Spleen (tissue), 11 donors: ENCODE results near the gene BCL2. TPM values are rescaled to one million over a fixed set of nuclear protein-coding genes. Genes with fewer than 3 reads are reported as not detected.

Source experiments
- DNase-seq: peaks from one replicate; pipeline ENCODE4 v3.0.0-alpha.2; 2020
- H3K27ac ChIP-seq, 8 donors: fragments of 200-600 bp; sonication (generic) in 7 of 8; 1 replicate in 4 of 8; 2 replicates in 4 of 8; pipeline versions ENCODE4 v1.5.0 to v1.8.0; 2016 to 2021; ENCODE audit warnings: inconsistent platforms in 4 of 8, mild to moderate bottlenecking in 4 of 8, moderate library complexity in 1 of 8
- H3K27me3 ChIP-seq, 7 donors: fragments of 200-600 bp; sonication (generic) in 6 of 7; replicated peaks in 1 of 7; 1 replicate in 4 of 7; 2 replicates in 3 of 7; pipeline versions ENCODE4 v1.5.0 to v1.8.0; 2016 to 2021; ENCODE audit warnings: inconsistent platforms in 3 of 7, mild to moderate bottlenecking in 1 of 7
- H3K36me3 ChIP-seq, 6 donors: fragments of 200-600 bp; sonication (generic) in 5 of 6; 1 replicate in 4 of 6; 2 replicates in 2 of 6; pipeline versions ENCODE4 v1.5.0 to v1.8.0; 2016 to 2021; ENCODE audit warnings: inconsistent platforms in 2 of 6
- H3K4me1 ChIP-seq, 6 donors: fragments of 200-600 bp; sonication (generic) in 5 of 6; 1 replicate in 3 of 6; 2 replicates in 3 of 6; pipeline versions ENCODE4 v1.5.0 to v1.8.0; 2016 to 2021; ENCODE audit warnings: inconsistent platforms in 3 of 6
- H3K4me3 ChIP-seq, 8 donors: fragments of 200-600 bp; sonication (generic) in 7 of 8; 1 replicate in 4 of 8; 2 replicates in 4 of 8; pipeline versions ENCODE4 v1.5.0 to v1.8.0; 2016 to 2021; ENCODE audit warnings: inconsistent platforms in 4 of 8, mild to moderate bottlenecking in 4 of 8, moderate library complexity in 2 of 8
- H3K9me3 ChIP-seq, 8 donors: fragments of 200-600 bp; sonication (generic) in 7 of 8; 1 replicate in 4 of 8; 2 replicates in 4 of 8; pipeline versions ENCODE4 v1.5.0 to v1.8.0; 2016 to 2021; ENCODE audit warnings: inconsistent platforms in 4 of 8
- POLR2A ChIP-seq, 3 donors: fragments of 450-650 bp; IDR thresholded peaks; one replicate each; pipeline ENCODE4 v1.5.1; 2017; ENCODE audit warnings: antibody characterized with exemption in 3 of 3, mild to moderate bottlenecking in 1 of 3
- POLR2AphosphoS5 ChIP-seq, 3 donors: sonication (generic); formaldehyde crosslinking; IDR thresholded peaks; one replicate each; pipeline ENCODE4 v1.5.1; 2017; ENCODE audit warnings: antibody characterized with exemption in 3 of 3
- WGBS, 5 donors: extraction: QIAGEN DNeasy Blood & Tissue Kit in 3 of 5; methylation state at CpG; one replicate each; pipeline versions ENCODE4 v1.1.5 to v1.1.7; 2013 to 2018; 5-methylcytosine and 5-hydroxymethylcytosine counted together
- intact Hi-C: fragments of 100-400 bp; cut with DNase I; formaldehyde crosslinking; loops from one replicate; pipeline ENCODE4 v1.15.0; 2023; ENCODE audit warnings: low total_unique reads
- polyA plus RNA-seq, 3 donors: library from polyadenylated mRNA; stranded (reverse); fragments of 200-250 nt; gene quantifications; one replicate each; pipeline ENCODE4 v1.2.1, GENCODE V29; 2013
- total RNA-seq, 7 donors: library from RNA; depleted of rRNA in 3 of 7; stranded (reverse); fragments of >200 nt in 3 of 7; fragmentation: NEBNext Ultra II Directional in 4 of 7; extraction: Animal tissue kit (Norgen Biotek cat#: 25700) in 4 of 7; gene quantifications; one replicate each; pipeline versions ENCODE4 v1.1.0 to v1.2.1, GENCODE V29; 2016 to 2021
- TF ChIP-seq, protein P1 (sequence below), 11 experiments: fragments of 200-600 bp in 7 of 11; fragments of 450-650 bp in 4 of 11; sonication (generic) in 4 of 11; IDR thresholded peaks in 8 of 11; conservative IDR thresholded peaks in 3 of 11; 1 replicate in 7 of 11; 2 replicates in 4 of 11; pipeline versions ENCODE4 v1.4.0 to v1.8.0; 2016 to 2021; ENCODE audit warnings: antibody characterized with exemption in 11 of 11, inconsistent platforms in 4 of 11, mild to moderate bottlenecking in 1 of 11
- donor health status: healthy with polysubstance abuse.
- donor health status: DM: no; HTN: no; CAD: no; lungs with moderate emphysema.
- donor health status: DM: no; HTN: no; CAD: no.
- donor health status: Bipolar disorder and iron deficiency.
- donor health status: healthy.
- donor health status: DM: no; HTN: no; CAD: no.
- donor health status: DM: yes; HTN: yes; CAD: no.

Gene BCL2
- total and polyA plus RNA-seq, 10 donors: 9.6 to 112 (median 69.1) TPM

DNA sequence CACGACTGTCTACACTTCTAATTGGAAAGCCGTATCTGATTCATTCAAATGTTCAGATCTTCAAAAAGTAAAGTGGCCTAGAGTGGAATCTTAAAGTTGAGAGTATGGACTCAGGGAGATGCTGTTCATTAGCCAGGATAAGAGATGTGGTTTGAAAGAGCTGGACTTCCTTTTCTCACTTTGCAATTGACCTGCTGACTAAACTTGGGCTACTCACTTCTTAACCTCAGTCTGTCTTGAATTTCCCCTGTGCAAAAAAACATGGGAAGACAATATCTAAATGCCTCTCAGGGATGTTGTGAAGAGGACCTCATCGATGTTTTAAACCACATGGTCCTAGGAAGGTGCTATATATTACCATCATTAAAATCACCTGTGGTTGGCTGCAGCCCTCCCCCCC lies 64.1 kb downstream of the BCL2 start:
- no peak for DNase-seq
- intact Hi-C loops: no loop called here
- H3K36me3 ChIP-seq: peaks cover 0 to 15% (median 0%) of the 10 kb centered on the region in 6 donors
- TF ChIP-seq, protein P1, sequence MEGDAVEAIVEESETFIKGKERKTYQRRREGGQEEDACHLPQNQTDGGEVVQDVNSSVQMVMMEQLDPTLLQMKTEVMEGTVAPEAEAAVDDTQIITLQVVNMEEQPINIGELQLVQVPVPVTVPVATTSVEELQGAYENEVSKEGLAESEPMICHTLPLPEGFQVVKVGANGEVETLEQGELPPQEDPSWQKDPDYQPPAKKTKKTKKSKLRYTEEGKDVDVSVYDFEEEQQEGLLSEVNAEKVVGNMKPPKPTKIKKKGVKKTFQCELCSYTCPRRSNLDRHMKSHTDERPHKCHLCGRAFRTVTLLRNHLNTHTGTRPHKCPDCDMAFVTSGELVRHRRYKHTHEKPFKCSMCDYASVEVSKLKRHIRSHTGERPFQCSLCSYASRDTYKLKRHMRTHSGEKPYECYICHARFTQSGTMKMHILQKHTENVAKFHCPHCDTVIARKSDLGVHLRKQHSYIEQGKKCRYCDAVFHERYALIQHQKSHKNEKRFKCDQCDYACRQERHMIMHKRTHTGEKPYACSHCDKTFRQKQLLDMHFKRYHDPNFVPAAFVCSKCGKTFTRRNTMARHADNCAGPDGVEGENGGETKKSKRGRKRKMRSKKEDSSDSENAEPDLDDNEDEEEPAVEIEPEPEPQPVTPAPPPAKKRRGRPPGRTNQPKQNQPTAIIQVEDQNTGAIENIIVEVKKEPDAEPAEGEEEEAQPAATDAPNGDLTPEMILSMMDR (IDR thresholded peaks at IDR 0.05 in 8 of 11, conservative IDR thresholded peaks at IDR 0.05 in 3 of 11): no peak
- TF ChIP-seq POLR2A (IDR thresholded peaks at IDR 0.05) (no peak), POLR2AphosphoS5 (IDR thresholded peaks at IDR 0.05) (no peak)
- WGBS, 5 donors: 69 to 88% (median 76%) methylated on average over 3 of the region's 3 CpGs
- no peaks in the 10 kb centered on the region for H3K27me3 ChIP-seq
- no peak overlapping the region for H3K4me3 ChIP-seq
- no peaks in the 10 kb centered on the region for H3K9me3 ChIP-seq
- H3K4me1 ChIP-seq: peaks cover 0 to 85% (median 37%) of the 10 kb centered on the region in 6 donors
- peak overlapping the region in 3 of 8 donors; percentile 4 to 86 (median 34) for H3K27ac ChIP-seq

DNA sequence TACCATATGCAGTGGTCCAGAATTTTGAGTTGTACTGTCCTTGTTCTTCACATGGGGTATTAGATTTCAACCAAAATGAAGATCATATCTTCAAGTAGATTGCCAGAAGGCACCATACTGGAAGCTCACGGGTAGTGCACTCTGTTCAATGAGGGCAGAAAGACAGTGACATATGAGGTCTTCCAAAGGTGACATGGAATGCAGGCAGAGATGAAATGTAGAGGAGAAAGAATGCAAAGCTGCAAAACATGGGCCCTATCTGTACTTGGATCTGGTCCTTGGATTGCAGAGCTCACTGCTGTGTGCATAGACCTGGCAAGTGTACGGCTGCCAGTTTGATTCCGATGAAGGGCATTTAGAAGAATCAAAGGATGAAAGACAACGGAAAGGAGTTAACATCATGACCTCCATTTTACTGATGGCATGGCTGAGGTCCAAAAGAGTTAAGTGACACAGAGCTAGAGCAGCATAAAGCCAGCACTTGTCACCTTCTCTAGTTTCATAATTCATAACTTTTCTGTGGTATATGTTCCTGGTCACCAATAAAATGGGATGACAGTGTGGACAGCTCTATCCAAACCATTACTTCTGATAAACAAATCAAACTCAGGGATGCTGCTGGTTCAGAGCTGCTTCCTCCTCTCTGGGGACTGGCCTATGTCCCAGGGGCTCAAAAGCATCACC lies 64.7 kb downstream of the BCL2 start:
- TF ChIP-seq POLR2AphosphoS5 (IDR thresholded peaks at IDR 0.05) (no peak), POLR2A (IDR thresholded peaks at IDR 0.05) (no peak)
- TF ChIP-seq, protein P1 (IDR thresholded peaks at IDR 0.05 in 8 of 11, conservative IDR thresholded peaks at IDR 0.05 in 3 of 11): no peak
- Histone ChIP-seq H3K27ac (peak overlapping the region in 3 of 8 donors; percentile 34 to 86 (median 80)), H3K36me3 (peaks cover 0 to 15% (median 0%) of the 10 kb centered on the region in 6 donors), H3K4me1 (peaks cover 0 to 87% (median 43%) of the 10 kb centered on the region in 6 donors), H3K4me3 (no peak overlapping the region), H3K27me3 (no peaks in the 10 kb centered on the region), H3K9me3 (no peaks in the 10 kb centered on the region)
- intact Hi-C loops: no loop called here
- no peak for DNase-seq
- 69 to 83% (median 79%) methylated on average over 4 of the region's 4 CpGs for WGBS, 5 donors

DNA sequence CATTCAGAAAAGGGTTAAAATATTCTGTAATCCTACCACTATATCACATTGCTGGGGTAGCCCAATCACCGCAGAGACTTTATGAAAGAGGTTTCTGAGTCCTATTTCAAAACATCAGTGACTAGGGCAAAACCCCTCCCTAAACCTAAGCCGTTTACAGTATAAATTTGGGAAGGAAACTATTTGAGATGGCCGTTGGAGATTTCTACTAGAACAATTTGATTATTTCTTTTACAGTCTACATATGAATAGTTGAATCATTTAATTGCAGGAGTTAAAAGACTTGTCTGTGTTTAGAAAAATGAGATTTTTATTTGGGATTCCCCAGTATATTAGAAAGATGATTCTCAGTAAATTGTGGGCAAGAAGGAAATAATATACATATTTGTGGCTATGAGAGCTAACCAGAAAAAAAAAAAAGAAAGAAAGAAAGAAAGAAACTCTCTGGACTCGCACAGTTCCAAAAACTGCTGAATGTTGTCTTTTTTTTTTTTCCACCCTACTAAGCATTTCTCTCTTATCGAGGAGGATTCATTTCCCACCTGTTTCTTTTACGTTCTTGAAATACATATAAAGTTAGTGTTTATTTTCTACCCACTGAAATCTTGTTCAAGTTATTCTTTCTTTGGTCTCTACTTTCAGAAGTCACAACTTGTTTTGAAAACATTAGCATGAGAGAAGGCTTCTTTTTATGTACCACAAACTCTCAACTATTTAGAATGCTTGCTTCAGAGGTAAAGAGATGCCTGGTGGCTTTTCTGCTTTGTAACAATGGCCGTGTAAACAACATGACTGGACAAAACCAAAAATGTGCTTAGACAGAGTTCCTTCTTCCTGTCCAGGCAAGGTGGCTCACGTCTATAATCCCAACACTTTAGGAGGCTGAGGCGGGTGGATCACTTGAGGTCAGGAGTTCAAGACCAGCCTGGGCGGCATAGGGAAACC lies 65.9 kb downstream of the BCL2 start:
- H3K27ac ChIP-seq: peak overlapping the region in 7 of 8 donors; percentile 37 to 86 (median 72)
- H3K4me3 ChIP-seq: peak overlapping the region in 1 of 8 donors; percentile 32
- intact Hi-C loops: no loop called here
- WGBS, 5 donors: 27 to 41% (median 32%) methylated on average over 10 of the region's 10 CpGs
- TF ChIP-seq, protein P1 (IDR thresholded peaks at IDR 0.05 in 8 of 11, conservative IDR thresholded peaks at IDR 0.05 in 3 of 11): no peak
- TF ChIP-seq POLR2AphosphoS5 (IDR thresholded peaks at IDR 0.05): no peak
- no peak for TF ChIP-seq POLR2A (IDR thresholded peaks at IDR 0.05)
- H3K36me3 ChIP-seq: peaks cover 0 to 4% (median 0%) of the 10 kb centered on the region in 6 donors
- H3K27me3 ChIP-seq: no peaks in the 10 kb centered on the region
- H3K4me1 ChIP-seq: peaks cover 0 to 87% (median 47%) of the 10 kb centered on the region in 6 donors
- no peaks in the 10 kb centered on the region for H3K9me3 ChIP-seq
- no peak for DNase-seq
